Natural killer cell (primary cell): ENCODE data around the gene EYS. TPM values are rescaled to one million over a fixed set of nuclear protein-coding genes. Genes with fewer than 3 reads are reported as not detected.

ENCODE experiments used
- ATAC-seq, 3 donors: fragments of 150-1000 bp in 2 of 3; fragments of 200-7000 bp in 1 of 3; cut with Tn5 transposase; 1 replicate in 1 of 3; 2 replicates in 2 of 3; pipeline ENCODE4 v1.10.0; 2021; ENCODE audit warnings: mild to moderate bottlenecking in 2 of 3, moderate library complexity in 2 of 3
- DNase-seq, 2 donors: peaks; one replicate each; pipeline versions ENCODE4 v3.0.0 to v3.0.0-alpha.2; 2013 to 2021; ENCODE audit warnings: mixed read lengths in 1 of 2
- H3K27ac ChIP-seq: one replicate; pipeline ENCODE4 v1.5.1; 2013; ENCODE audit warnings: mild to moderate bottlenecking, low read length
- H3K27me3 ChIP-seq: one replicate; pipeline ENCODE4 v1.6.1; 2013; ENCODE audit warnings: low read length; ENCODE audit not compliant: control insufficient read depth, insufficient read depth
- H3K36me3 ChIP-seq: one replicate; pipeline ENCODE4 v1.6.1; 2013; ENCODE audit warnings: low read length; ENCODE audit not compliant: control insufficient read depth, insufficient read depth
- H3K4me1 ChIP-seq: one replicate; pipeline ENCODE4 v1.6.1; 2013; ENCODE audit warnings: low read length; ENCODE audit not compliant: control insufficient read depth, insufficient read depth
- H3K4me3 ChIP-seq: one replicate; pipeline ENCODE4 v1.5.1; 2013; ENCODE audit warnings: low read length
- H3K9me3 ChIP-seq: one replicate; pipeline ENCODE4 v1.6.1; 2013; ENCODE audit warnings: low read length; ENCODE audit not compliant: control insufficient read depth, insufficient read depth
- H3K27ac Mint-ChIP-seq, 2 donors: one replicate each; pipeline ENCODE4 v1.8.0; 2022; ENCODE audit warnings: mild to moderate bottlenecking in 2 of 2, mixed read lengths in 2 of 2, moderate library complexity in 1 of 2
- H3K27me3 Mint-ChIP-seq, 2 donors: one replicate each; pipeline ENCODE4 v1.8.0; 2022; ENCODE audit warnings: low read depth in 2 of 2, mixed read lengths in 2 of 2
- H3K36me3 Mint-ChIP-seq: one replicate; pipeline ENCODE4 v1.8.0; 2022; ENCODE audit warnings: mixed read lengths
- H3K4me1 Mint-ChIP-seq, 2 donors: one replicate each; pipeline ENCODE4 v1.8.0; 2022; ENCODE audit warnings: mixed read lengths in 2 of 2
- H3K4me3 Mint-ChIP-seq: one replicate; pipeline ENCODE4 v1.8.0; 2022; ENCODE audit warnings: mild to moderate bottlenecking, moderate library complexity, mixed read lengths
- H3K9me3 Mint-ChIP-seq, 2 donors: one replicate each; pipeline ENCODE4 v1.8.0; 2022; ENCODE audit warnings: mixed read lengths in 2 of 2
- WGBS: methylation state at CpG from one replicate; pipeline ENCODE4 v1.1.7; 2013; ENCODE audit warnings: missing lambda C conversion rate; ENCODE audit not compliant: insufficient coverage; 5-methylcytosine and 5-hydroxymethylcytosine counted together
- intact Hi-C: fragments of 100-400 bp; cut with micrococcal nuclease; formaldehyde crosslinking; loops from one replicate; pipeline ENCODE4 v1.14.2; 2022
- total RNA-seq, 4 donors: library from RNA; stranded (reverse); fragments of 120-200 nt in 1 of 4; gene quantifications; one replicate each; pipeline versions ENCODE4 v1.2.3 to v1.2.4, GENCODE V29; 2013 to 2022
- TF ChIP-seq, protein P1 (sequence below): fragments of 200-600 bp; IDR thresholded peaks from one replicate; pipeline ENCODE4 v1.8.0; 2022; ENCODE audit warnings: antibody characterized with exemption

Gene EYS
- total RNA-seq, 3 donors from 2014 or later (not counting 1 experiment from before 2014, with no cell fraction given) = 0.55 TPM; not detected in 2

DNA sequence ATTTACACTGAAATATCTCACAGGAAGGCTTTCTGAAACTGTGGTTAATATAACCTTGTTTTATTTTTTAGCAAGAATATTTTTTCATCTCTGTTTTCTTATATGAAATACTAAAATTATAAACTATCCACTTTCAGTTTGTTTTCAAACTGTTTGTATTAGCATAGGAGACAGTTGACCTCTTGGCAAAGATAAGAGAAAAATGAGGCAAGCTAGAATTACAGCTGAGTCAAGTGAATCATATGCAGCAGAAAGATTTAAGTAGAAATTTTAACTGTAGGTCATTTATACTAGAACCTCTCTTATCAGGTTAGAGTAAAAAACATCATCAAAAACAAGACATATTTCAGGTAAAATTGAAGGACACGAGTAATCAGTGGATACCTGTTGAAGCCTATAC is 1278.8 kb downstream of the EYS start:
- H3K4me3 Mint-ChIP-seq = no peak overlapping the region

DNA sequence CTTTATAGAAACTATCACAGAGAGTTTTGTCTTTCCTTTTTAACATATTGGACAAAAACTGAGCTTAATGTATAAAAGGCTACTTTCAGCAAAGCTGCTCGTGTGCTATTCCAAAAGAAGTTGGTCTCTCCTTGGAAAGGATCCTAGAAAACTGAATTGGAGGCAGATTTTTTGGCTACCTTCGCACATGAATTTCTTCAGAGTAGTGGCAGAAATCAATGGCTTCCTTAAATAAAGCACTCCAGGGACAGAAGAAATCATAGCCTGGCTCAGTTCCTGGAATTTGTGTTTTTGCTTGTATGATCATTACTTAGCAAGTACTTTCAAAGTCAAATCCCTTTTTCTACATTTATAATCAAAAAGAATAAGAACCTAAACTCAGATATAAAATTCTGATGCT is 1291.1 kb downstream of the EYS start:
- Mint-ChIP-seq H3K36me3 (peaks cover 3% of the 10 kb centered on the region), H3K27me3 (no peaks in the 10 kb centered on the region), H3K4me3 (no peak overlapping the region), H3K4me1 (no peaks in the 10 kb centered on the region), H3K9me3 (peaks cover 7 to 13% of the 10 kb centered on the region in 2 donors), H3K27ac (no peak overlapping the region)
- Histone ChIP-seq H3K9me3 (peaks cover 12% of the 10 kb centered on the region), H3K4me1 (no peaks in the 10 kb centered on the region), H3K27me3 (no peaks in the 10 kb centered on the region), H3K27ac (no peak overlapping the region), H3K4me3 (no peak overlapping the region), H3K36me3 (no peaks in the 10 kb centered on the region)
- ATAC-seq (no peak), DNase-seq (no peak)
- intact Hi-C loops = no loop called here
- WGBS = 87% methylated on average over 2 of the region's 2 CpGs
- TF ChIP-seq, protein P1, sequence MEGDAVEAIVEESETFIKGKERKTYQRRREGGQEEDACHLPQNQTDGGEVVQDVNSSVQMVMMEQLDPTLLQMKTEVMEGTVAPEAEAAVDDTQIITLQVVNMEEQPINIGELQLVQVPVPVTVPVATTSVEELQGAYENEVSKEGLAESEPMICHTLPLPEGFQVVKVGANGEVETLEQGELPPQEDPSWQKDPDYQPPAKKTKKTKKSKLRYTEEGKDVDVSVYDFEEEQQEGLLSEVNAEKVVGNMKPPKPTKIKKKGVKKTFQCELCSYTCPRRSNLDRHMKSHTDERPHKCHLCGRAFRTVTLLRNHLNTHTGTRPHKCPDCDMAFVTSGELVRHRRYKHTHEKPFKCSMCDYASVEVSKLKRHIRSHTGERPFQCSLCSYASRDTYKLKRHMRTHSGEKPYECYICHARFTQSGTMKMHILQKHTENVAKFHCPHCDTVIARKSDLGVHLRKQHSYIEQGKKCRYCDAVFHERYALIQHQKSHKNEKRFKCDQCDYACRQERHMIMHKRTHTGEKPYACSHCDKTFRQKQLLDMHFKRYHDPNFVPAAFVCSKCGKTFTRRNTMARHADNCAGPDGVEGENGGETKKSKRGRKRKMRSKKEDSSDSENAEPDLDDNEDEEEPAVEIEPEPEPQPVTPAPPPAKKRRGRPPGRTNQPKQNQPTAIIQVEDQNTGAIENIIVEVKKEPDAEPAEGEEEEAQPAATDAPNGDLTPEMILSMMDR = no peak

More for the DNA sequence above, 1278.8 kb downstream of the EYS start:
- peaks cover 7 to 13% of the 10 kb centered on the region in 2 donors for H3K9me3 Mint-ChIP-seq
- TF ChIP-seq, protein P1 = no peak
- no peak for ATAC-seq
- WGBS = 80% methylated on average over 1 of the region's 1 CpG
- H3K36me3 ChIP-seq = no peaks in the 10 kb centered on the region
- H3K27ac Mint-ChIP-seq = no peak overlapping the region
- no peak for DNase-seq
- intact Hi-C loops = no loop called here
- H3K4me3 ChIP-seq = no peak overlapping the region
- H3K27ac ChIP-seq = no peak overlapping the region
- H3K27me3 ChIP-seq = no peaks in the 10 kb centered on the region
- H3K4me1 ChIP-seq = no peaks in the 10 kb centered on the region
- H3K36me3 Mint-ChIP-seq = peaks cover 7% of the 10 kb centered on the region
- H3K27me3 Mint-ChIP-seq = no peaks in the 10 kb centered on the region
- H3K9me3 ChIP-seq = no peaks in the 10 kb centered on the region
- no peaks in the 10 kb centered on the region for H3K4me1 Mint-ChIP-seq

DNA sequence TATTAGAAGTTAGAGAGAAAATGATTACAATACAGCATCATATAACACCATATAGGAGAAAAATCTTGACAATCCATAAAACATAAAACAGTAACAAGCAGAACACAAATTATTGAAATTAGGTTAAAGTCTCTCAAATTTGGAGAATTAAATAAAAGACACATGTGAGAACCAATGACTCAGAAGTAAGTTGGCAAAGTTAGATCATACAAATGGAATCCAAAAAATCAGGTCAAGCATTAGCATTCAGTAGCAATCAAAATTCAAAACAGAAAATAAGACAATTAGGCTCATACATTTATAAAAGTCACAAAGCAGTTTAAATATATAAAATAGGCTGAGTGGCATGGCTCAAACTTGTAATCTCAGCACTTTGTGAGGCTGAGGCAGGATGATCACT is 1295.8 kb downstream of the EYS start:
- H3K9me3 Mint-ChIP-seq = peaks cover 6 to 13% of the 10 kb centered on the region in 2 donors
- no peak for ATAC-seq

DNA sequence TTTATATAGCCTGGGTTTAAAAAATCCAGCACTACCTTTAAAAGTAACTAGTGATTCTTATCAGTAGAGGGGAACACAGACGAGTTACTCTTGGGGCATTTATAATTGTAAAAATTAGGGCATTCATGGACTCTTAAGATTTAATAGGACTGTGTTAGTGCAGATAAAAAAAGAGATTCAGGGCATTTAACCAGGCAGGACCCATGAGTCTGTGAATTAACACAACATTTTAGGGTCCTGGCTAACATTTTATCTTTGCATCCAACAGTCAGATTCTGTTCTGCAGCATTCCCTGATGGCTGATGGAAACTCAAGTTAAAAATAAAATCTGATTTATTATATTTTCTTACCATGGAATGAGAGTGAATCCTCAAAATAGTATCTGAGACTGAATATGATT is 1297.1 kb downstream of the EYS start:
- 63% methylated on average over 1 of the region's 1 CpG for WGBS
- H3K27me3 ChIP-seq = no peaks in the 10 kb centered on the region
- ATAC-seq = no peak

More for the DNA sequence above, 1295.8 kb downstream of the EYS start:
- intact Hi-C loops = no loop called here
- no peak overlapping the region for H3K27ac Mint-ChIP-seq
- no peaks in the 10 kb centered on the region for H3K36me3 Mint-ChIP-seq
- Histone ChIP-seq H3K27me3 (no peaks in the 10 kb centered on the region), H3K9me3 (no peaks in the 10 kb centered on the region), H3K4me1 (no peaks in the 10 kb centered on the region), H3K27ac (no peak overlapping the region), H3K36me3 (no peaks in the 10 kb centered on the region), H3K4me3 (no peak overlapping the region)
- H3K4me1 Mint-ChIP-seq = no peaks in the 10 kb centered on the region
- H3K27me3 Mint-ChIP-seq = no peaks in the 10 kb centered on the region
- H3K4me3 Mint-ChIP-seq = no peak overlapping the region
- no peak for DNase-seq
- TF ChIP-seq, protein P1 = no peak

More for the DNA sequence above, 1297.1 kb downstream of the EYS start:
- Mint-ChIP-seq H3K27ac (no peak overlapping the region), H3K4me3 (no peak overlapping the region), H3K4me1 (no peaks in the 10 kb centered on the region), H3K27me3 (no peaks in the 10 kb centered on the region), H3K36me3 (no peaks in the 10 kb centered on the region), H3K9me3 (peaks cover 9 to 19% of the 10 kb centered on the region in 2 donors)
- TF ChIP-seq, protein P1 = no peak
- DNase-seq = no peak
- Histone ChIP-seq H3K4me3 (no peak overlapping the region), H3K9me3 (no peaks in the 10 kb centered on the region), H3K36me3 (no peaks in the 10 kb centered on the region), H3K27ac (no peak overlapping the region), H3K4me1 (no peaks in the 10 kb centered on the region)
- intact Hi-C loops = no loop called here
